GM12891 (cell line): ENCODE data around the gene RTN4RL1.

Source experiments
- PAX5 ChIP-seq: IDR thresholded peaks from 2 replicates; pipeline ENCODE4 v1.6.1; 2011; ENCODE audit warnings: low read length, moderate library complexity, mild to moderate bottlenecking; ENCODE audit not compliant: insufficient read depth, severe bottlenecking
- POLR2A ChIP-seq: IDR thresholded peaks from 2 replicates; pipeline ENCODE4 v1.6.1; 2011; ENCODE audit warnings: low read depth, low read length, control low read depth
- POLR2AphosphoS5 ChIP-seq: IDR thresholded peaks from 2 replicates; pipeline ENCODE4 v1.6.1; 2011; ENCODE audit warnings: low read depth, low read length, control low read depth
- TAF1 ChIP-seq: IDR thresholded peaks from 2 replicates; pipeline ENCODE4 v1.6.1; 2011; ENCODE audit warnings: low read depth, low read length, control low read depth

DNA sequence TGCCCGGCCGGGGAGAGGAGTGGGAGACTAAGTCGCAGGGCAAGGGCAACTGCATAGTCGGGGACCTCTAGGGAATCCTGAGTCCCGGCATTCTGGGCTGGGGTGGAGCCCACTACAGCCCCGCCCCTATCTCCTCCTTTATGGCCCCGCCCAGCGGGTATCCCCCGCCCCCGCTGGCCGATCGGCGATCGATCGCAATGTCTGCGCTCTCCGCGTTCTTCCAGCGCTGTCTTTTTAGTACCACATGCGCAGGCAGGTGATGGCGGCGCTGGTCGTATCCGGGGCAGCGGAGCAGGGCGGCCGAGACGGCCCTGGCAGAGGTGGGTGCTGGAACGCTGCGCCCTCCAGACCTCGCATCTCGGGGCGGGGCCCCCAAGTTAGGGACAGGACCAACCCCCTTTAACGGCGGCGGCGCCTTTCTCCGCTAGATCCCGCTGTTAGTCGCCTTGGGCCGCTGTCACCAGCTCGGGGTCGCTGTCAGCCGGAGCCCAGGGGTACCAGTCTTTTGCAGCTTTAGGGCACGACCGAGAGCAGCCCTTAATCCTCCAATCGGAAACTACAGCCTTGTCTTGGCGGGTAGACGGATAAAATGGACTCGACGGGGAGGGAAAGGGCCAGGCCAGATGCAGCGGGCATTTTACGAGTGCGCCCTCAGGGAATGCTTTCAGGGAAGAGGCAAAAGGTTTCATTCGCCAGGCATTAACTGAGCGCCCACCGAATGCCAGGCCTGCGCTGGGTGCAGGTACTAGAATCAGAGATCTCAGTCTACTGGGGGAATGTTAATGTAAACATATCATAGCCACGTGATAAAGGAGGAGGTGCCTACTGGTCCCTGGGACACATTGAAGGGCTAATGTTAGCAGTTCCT, 5.0 kb upstream of the RTN4RL1 start, which contains the start of gene DPH1:
- TF ChIP-seq POLR2A (0 out of 2 replicates have a peak, but pooled peaks have one; percentile 29), TAF1 (peak; percentile 74), PAX5 (no peak), POLR2AphosphoS5 (no peak)
